Measurements from ENCODE around the gene TTC13.

The TTC13 gene

GRCh38 chr1:230977761-230978490 lies 735 bp downstream of the TTC13 start:
- peak overlapping the region; percentile 92 for H3K4me3 Mint-ChIP-seq
- no peak overlapping the region for H3K27ac Mint-ChIP-seq
- peak; percentile 32 for ATAC-seq
- H3K4me1 Mint-ChIP-seq, result peaks cover 29% of the 10 kb centered on the region
- peaks cover 6% of the 10 kb centered on the region for H3K36me3 Mint-ChIP-seq
- H3K9me3 Mint-ChIP-seq, result no peaks in the 10 kb centered on the region
- no peaks in the 10 kb centered on the region for H3K27me3 Mint-ChIP-seq

GRCh38 chr1:230976825-230977747 lies 1.6 kb downstream of the TTC13 start:
- peak overlapping the region; percentile 92 for H3K4me3 Mint-ChIP-seq
- no peaks in the 10 kb centered on the region for H3K9me3 Mint-ChIP-seq
- no peak for ATAC-seq
- no peaks in the 10 kb centered on the region for H3K27me3 Mint-ChIP-seq
- peaks cover 37% of the 10 kb centered on the region for H3K4me1 Mint-ChIP-seq
- H3K27ac Mint-ChIP-seq, result no peak overlapping the region
- peaks cover 6% of the 10 kb centered on the region for H3K36me3 Mint-ChIP-seq

GRCh38 chr1:230976360-230976759 lies 2.3 kb downstream of the TTC13 start:
- Mint-ChIP-seq H3K36me3 (peaks cover 6% of the 10 kb centered on the region), H3K27ac (no peak overlapping the region), H3K27me3 (no peaks in the 10 kb centered on the region), H3K4me1 (peaks cover 44% of the 10 kb centered on the region), H3K9me3 (no peaks in the 10 kb centered on the region), H3K4me3 (peak overlapping the region; percentile 26)
- no peak for ATAC-seq

- H3K4me3 Mint-ChIP-seq, result no peak overlapping the region
- H3K27ac Mint-ChIP-seq, result no peak overlapping the region
- peaks cover 6% of the 10 kb centered on the region for H3K36me3 Mint-ChIP-seq
- H3K9me3 Mint-ChIP-seq, result no peaks in the 10 kb centered on the region
- H3K27me3 Mint-ChIP-seq, result no peaks in the 10 kb centered on the region
- no peak for ATAC-seq
- H3K4me1 Mint-ChIP-seq, result peaks cover 47% of the 10 kb centered on the region
Observed at GRCh38 chr1:230975636-230976035, 3.0 kb downstream of the TTC13 start.

GRCh38 chr1:230972855-230973271 lies 5.8 kb downstream of the TTC13 start:
- H3K4me3 Mint-ChIP-seq, result no peak overlapping the region
- ATAC-seq, result peak; percentile 89
- H3K27me3 Mint-ChIP-seq, result no peaks in the 10 kb centered on the region
- peaks cover 21% of the 10 kb centered on the region for H3K36me3 Mint-ChIP-seq
- peaks cover 63% of the 10 kb centered on the region for H3K4me1 Mint-ChIP-seq
- peak overlapping the region; percentile 70 for H3K27ac Mint-ChIP-seq
- H3K9me3 Mint-ChIP-seq, result no peaks in the 10 kb centered on the region

GRCh38 chr1:230971771-230972170 lies 6.9 kb downstream of the TTC13 start:
- H3K27ac Mint-ChIP-seq, result peak overlapping the region; percentile 70
- H3K4me3 Mint-ChIP-seq, result no peak overlapping the region
- H3K36me3 Mint-ChIP-seq, result peaks cover 21% of the 10 kb centered on the region

GRCh38 chr1:230970432-230970831 lies 8.2 kb downstream of the TTC13 start:
- H3K27ac Mint-ChIP-seq, result peak overlapping the region; percentile 51
- H3K9me3 Mint-ChIP-seq, result no peaks in the 10 kb centered on the region
- peaks cover 45% of the 10 kb centered on the region for H3K4me1 Mint-ChIP-seq
- H3K36me3 Mint-ChIP-seq, result peaks cover 16% of the 10 kb centered on the region
- ATAC-seq, result no peak
- H3K27me3 Mint-ChIP-seq, result no peaks in the 10 kb centered on the region
- no peak overlapping the region for H3K4me3 Mint-ChIP-seq

More at GRCh38 chr1:230971771-230972170, 6.9 kb downstream of the TTC13 start:
- no peak for ATAC-seq
- Mint-ChIP-seq H3K9me3 (no peaks in the 10 kb centered on the region), H3K27me3 (no peaks in the 10 kb centered on the region), H3K4me1 (peaks cover 56% of the 10 kb centered on the region)

GRCh38 chr1:230966358-230966873 lies 12.2 kb downstream of the TTC13 start:
- no peak for ATAC-seq

GRCh38 chr1:230965535-230965934 lies 13.1 kb downstream of the TTC13 start:
- no peak for ATAC-seq
- Mint-ChIP-seq H3K4me1 (peaks cover 42% of the 10 kb centered on the region), H3K27ac (no peak overlapping the region), H3K9me3 (no peaks in the 10 kb centered on the region), H3K36me3 (peaks cover 38% of the 10 kb centered on the region), H3K27me3 (no peaks in the 10 kb centered on the region), H3K4me3 (no peak overlapping the region)

More at GRCh38 chr1:230966358-230966873, 12.2 kb downstream of the TTC13 start:
- Mint-ChIP-seq H3K27me3 (no peaks in the 10 kb centered on the region), H3K36me3 (peaks cover 30% of the 10 kb centered on the region), H3K4me3 (no peak overlapping the region), H3K4me1 (peaks cover 43% of the 10 kb centered on the region), H3K9me3 (no peaks in the 10 kb centered on the region), H3K27ac (no peak overlapping the region)

- Mint-ChIP-seq H3K27me3 (no peaks in the 10 kb centered on the region), H3K4me3 (no peak overlapping the region), H3K27ac (peak overlapping the region; percentile 55), H3K9me3 (no peaks in the 10 kb centered on the region), H3K36me3 (peaks cover 38% of the 10 kb centered on the region), H3K4me1 (peaks cover 42% of the 10 kb centered on the region)
- ATAC-seq, result no peak
Observed at GRCh38 chr1:230964896-230965295, 13.8 kb downstream of the TTC13 start.

- no peak overlapping the region for H3K4me3 Mint-ChIP-seq
- peaks cover 42% of the 10 kb centered on the region for H3K4me1 Mint-ChIP-seq
- no peak for ATAC-seq
- peak overlapping the region; percentile 81 for H3K27ac Mint-ChIP-seq
- no peaks in the 10 kb centered on the region for H3K27me3 Mint-ChIP-seq
- H3K36me3 Mint-ChIP-seq, result peaks cover 33% of the 10 kb centered on the region
- H3K9me3 Mint-ChIP-seq, result no peaks in the 10 kb centered on the region
Observed at GRCh38 chr1:230958370-230958769, 20.3 kb downstream of the TTC13 start.

GRCh38 chr1:230957580-230957989 lies 21.1 kb downstream of the TTC13 start:
- peak; percentile 83 for ATAC-seq

GRCh38 chr1:230950404-230950803 lies 28.3 kb downstream of the TTC13 start:
- peaks cover 43% of the 10 kb centered on the region for H3K36me3 Mint-ChIP-seq
- no peak for ATAC-seq
- peaks cover 17% of the 10 kb centered on the region for H3K4me1 Mint-ChIP-seq
- no peaks in the 10 kb centered on the region for H3K27me3 Mint-ChIP-seq
- H3K9me3 Mint-ChIP-seq, result no peaks in the 10 kb centered on the region
- H3K4me3 Mint-ChIP-seq, result no peak overlapping the region
- no peak overlapping the region for H3K27ac Mint-ChIP-seq

More at GRCh38 chr1:230957580-230957989, 21.1 kb downstream of the TTC13 start:
- Mint-ChIP-seq H3K27me3 (no peaks in the 10 kb centered on the region), H3K4me3 (no peak overlapping the region), H3K4me1 (peaks cover 38% of the 10 kb centered on the region), H3K36me3 (peaks cover 31% of the 10 kb centered on the region), H3K9me3 (no peaks in the 10 kb centered on the region), H3K27ac (peak overlapping the region; percentile 81)

GRCh38 chr1:230948903-230949302 lies 29.8 kb downstream of the TTC13 start:
- Mint-ChIP-seq H3K36me3 (peaks cover 49% of the 10 kb centered on the region), H3K9me3 (no peaks in the 10 kb centered on the region), H3K27me3 (no peaks in the 10 kb centered on the region), H3K4me3 (no peak overlapping the region), H3K4me1 (peaks cover 17% of the 10 kb centered on the region), H3K27ac (peak overlapping the region; percentile 56)
- no peak for ATAC-seq

- Mint-ChIP-seq H3K4me1 (peaks cover 17% of the 10 kb centered on the region), H3K27ac (peak overlapping the region; percentile 56), H3K36me3 (peaks cover 51% of the 10 kb centered on the region), H3K27me3 (no peaks in the 10 kb centered on the region), H3K4me3 (no peak overlapping the region), H3K9me3 (no peaks in the 10 kb centered on the region)
- peak; percentile 71 for ATAC-seq
Observed at GRCh38 chr1:230948301-230948700, 30.4 kb downstream of the TTC13 start.

Data from stimulated activated memory B cell treated with anti-CD40 and anti-IgM and Interleukin-4, amounts not matched to agents 10 μg/mL and 1 μg/mL and 100 μg/mL, for 72 hours (primary cell).